ENCODE data around the gene TAF13.
"Not testable (repeated sequence)": the region's sequence is repeated elsewhere in the genome, so short reads cannot be mapped to it uniquely, and the experiment has no call there.

TAF13 gene

DNA sequence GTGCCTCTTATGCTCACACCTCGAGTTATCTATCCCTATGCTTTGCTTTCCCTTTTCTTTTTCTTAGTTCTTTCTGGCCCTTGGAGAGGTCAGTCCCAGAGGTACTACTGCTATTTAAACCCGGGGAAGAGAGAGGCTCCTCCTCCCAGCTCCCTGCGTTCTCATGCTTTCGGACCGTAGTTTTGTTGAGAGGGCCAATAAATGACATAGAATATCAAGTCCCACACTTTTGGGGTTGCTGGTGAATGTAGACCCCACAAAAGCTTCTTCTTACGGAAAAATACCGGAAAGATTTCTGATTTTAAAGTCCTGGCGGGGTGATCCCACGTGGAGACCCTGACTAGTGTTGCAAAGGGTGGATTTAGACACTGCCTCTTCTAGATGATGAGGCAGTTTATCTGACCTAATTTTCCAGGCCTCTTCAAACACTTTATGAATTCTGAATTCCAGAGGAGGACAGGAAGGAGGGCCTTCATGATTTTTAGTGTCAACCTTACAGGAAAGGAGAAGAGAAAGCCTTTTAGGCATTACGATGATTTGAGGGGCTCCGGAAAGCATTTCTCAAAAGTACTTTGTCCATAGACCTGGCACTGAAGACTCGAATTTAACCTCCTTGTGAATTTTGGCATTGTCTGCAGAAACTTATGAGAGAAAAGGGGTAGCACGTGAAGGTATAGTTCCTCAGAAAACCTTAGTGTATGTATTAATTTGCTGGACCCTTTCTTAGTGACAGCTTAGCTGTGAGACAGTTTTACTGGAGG is 15.5 kb upstream of the TAF13 start:
- DNase-seq (ENCODE audit: low spot score): peak; percentile 62

DNA sequence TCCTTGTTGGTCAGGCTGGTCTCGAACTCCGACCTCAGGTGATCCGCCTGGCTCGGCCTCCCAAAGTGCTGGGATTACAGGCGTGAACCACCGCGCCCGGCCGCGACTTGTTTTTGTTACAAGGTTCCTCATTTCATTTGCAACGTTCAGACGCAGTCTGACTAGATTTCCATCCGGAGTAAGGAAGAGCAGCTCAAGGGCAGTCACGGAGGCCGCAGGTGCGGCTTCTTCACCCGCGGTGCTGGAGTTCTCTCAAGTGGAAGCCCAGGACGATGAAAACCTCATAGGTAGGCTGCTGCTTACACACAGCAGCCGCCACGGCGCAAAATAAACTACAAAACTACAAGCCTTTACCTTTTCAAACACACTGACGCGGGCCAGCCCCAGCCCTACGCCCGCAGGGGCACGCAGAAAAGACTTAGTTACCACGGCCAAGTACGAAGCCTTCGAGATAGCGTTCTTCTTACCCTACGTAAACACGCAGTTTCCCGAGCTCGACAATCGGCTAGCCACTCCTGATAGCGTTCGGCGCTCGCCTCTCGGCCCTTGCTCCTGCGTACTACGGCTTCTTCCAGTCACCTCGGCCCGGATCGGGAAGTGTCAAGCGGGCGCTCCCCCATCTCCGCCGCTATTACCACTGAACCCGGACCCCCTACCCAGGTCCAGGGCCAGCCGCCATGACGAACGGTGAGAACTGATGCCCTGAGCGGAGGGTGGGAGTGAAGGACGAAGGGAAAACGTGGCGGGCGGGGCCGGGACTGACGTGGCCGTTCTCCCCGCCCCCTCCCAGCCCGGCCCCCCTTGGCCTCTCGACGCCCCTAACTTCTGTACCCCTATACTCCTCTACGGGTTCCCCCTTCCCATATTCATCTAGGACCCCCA is 14.6 kb upstream of the TAF13 start, which contains the start of gene TMEM167B:
Gene TMEM167B (plus strand): TSS at position 569 of the 882 bp plus-strand sequence. CDS start 109 bp downstream, at position 678.
- DNase-seq (ENCODE audit: low spot score): peak; percentile 90

DNA sequence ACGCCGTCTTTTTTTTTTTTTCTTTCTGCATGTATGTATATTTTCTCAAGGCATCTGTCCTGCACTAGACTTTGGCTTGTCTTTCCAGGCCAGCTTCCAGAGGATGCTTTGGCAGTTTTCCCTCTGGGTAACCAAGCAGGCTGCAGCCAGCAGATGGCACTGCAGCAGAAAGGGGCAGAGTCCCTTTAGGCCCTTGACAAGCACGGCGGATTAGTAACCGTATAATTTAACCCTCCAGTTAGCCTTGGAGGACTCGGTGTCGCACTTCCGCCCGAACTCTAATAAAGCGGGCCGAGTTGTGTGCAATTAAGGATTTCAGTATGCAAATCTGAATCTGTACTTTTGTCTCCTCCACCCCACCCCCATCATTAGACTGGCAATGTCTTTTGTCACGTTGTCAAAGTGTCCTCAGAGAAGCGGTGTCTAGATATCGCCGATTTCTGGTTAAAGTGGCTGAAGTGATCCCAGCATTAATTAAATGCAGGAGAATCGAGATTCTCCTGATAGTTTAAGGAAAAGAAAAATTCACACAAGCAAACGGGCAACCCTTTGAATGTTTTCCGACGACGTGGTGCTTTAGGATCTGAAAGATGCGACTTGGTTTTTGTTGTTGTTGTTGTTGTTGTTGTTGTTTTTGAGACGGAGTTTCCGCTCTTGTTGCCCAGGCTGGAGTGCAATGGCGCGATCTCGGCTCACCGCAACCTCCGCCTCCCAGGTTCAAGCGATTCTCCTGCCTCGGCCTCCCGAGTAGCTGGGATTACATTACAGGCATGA is 13.6 kb upstream of the TAF13 start:
- peak; percentile 45 for DNase-seq (ENCODE audit: low spot score)

DNA sequence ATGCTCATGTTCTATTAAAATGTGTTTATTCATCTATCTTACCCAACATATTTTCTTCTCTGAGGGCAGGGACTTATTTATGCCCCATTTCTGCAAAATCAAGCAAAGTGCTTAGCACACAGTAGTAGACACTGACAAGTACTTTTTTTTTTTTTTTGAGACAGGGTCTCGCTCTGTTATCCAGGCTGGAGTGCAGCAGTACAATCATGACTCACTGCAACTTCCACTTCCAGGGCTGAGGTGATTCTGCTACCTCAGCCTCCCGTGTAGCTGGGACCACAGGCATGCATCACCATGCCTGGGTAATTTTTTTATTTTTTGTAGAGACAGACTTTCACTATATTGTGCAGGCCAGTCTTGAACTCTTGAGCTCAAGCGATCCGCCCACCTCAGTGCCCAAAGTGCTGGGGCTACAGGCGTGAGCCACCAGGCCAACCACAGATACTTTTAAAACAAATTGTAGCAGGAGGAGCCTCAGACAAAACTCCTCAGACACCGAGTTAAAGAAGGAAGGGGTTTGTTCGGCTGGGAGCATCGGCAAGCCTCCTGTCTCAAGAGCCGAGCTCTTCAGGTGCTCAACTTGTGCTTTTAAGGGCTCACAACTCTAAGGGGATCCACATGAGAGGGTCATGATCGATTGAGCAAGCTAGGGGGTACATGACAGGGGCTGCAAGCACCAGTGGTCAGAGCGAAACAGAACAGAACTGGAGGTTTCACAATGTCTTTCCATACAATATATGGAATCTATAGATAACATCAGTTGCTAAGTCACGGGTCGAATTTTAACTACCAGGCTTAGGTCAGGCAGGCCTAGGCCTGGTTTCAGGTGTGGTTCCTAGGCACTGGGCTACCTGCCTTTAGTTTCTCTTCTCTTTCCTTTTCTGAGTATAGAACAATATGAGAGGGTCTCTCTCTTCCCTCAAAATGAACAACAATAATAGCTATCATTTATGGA is 9.0 kb upstream of the TAF13 start:
- no peak for DNase-seq (ENCODE audit: low spot score)

DNA sequence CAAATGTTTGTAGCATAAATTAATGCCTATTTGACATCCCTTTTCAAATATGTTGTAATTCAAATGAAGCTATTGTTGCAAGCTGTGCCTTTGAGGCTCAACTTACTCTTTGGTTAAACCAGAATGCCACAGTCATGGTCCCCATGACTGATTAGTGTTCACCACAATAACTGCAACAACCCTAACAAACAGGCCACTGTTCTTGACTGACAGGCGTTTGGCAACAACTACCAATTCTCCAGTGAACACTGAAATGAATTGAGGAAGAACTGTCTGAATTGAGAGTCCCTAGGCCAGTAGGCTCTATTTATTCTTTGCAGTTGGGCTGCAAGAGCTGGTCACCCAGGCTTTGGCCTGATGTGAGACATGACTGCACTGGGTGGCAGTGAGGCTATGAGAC is 8.1 kb upstream of the TAF13 start:
- DNase-seq (ENCODE audit: low spot score): no peak

DNA sequence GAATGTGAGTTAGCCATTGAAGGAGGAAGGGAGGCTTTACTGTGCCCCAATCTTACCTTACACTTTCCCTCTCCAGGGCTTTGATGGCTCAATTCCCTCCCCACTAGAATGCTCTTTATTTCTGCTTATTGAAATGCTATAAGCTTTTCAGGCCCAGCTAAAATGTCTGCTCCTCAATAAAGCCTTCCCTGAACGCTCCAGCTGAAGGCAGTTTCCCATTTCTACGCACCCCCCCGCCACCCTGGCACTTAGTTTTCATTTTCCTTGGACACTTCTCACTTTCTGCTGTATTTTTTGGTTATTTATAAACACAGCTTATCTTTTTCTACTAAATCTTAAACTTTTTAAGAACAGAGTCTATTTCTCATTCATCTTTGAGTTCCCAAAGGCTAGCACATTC is 7.7 kb upstream of the TAF13 start:
- DNase-seq (ENCODE audit: low spot score): no peak

DNA sequence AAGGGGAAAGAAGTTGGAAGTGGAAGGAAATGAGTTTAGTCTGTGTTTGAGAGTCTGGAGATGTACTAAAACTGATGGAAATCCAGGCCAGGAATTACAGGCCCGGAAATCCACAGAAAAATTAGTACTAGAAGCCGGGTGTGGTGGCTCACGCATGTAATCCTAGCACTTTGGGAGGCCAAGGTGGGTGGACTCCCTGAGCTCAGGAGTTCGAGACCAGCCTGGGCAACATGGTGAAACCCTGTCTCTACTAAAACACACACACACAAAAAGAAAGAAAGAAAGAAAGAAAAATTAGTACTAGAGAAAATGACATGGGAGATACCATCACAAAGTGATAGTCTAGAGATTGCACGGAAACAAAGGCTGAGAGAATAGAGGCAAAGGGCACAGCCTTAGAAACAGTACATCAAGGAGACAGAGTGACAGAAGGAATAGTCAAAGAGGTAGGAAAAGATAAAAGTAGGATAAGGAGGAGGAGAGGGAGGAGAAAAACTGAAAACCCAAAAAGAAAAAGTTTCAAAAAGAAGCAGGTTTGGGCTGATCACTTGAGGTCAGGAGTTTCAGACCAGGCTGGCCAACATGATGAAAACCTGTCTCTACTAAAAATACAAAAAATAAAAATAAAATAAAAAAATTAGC is 4.8 kb upstream of the TAF13 start:
- DNase-seq (ENCODE audit: low spot score): no peak

DNA sequence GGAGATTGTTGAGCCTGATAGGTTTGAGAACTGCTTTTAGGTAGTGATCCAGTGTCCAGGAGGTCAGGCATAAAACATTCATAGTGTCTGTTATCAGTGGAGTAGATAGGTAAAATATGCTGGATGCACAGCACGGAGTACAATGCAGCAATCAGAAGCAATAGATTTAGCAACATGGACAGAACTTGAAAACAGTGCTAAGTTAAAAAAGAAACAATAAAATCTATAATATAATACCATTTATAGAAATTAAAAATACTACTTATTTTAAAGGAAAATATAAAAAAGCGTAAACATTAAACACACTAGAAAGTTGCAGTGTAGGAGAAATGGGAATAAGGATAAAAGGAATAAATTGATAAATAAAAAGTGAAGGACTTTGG is 3.4 kb upstream of the TAF13 start:
- DNase-seq (ENCODE audit: low spot score): no peak

DNA sequence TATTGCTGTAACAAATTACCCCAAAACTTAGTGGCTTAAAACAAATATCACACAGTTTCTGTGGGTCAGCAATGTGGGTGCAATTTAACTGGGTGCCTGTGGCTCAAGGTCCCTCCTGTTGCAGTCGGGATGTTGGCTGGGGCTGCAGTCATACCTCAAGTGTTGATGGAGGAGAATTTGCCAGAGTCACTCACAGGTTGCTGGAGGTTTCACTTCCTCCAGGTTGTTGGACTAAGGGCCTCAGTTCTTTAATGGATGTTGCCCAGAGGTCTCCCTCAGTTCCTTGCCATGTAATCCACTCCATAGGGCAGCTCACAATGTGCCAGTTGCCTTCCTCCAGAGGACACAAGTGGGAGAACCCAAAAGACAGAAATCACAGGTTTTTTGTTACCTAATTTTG is 2.5 kb upstream of the TAF13 start:
- DNase-seq (ENCODE audit: low spot score): no peak

DNA sequence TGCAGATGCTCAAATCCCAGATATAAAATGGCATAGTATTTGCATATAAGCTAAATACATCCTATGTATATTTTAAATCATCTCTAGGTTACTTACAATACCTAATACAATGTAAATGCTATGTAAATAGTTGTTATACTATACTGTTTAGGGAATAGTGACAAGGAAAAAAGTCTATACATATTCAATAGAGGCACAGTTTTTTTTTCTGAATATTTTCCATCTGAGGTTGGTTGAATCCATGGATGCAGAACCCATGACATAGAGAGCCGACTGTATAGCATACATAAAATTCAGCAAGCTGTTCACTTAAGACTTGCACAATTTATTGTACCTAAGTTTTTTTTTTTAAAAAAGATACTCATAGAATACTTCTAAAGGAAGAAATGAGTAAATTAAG is 6.5 kb downstream of the TAF13 start:
- no peak for DNase-seq (ENCODE audit: low spot score)

DNA sequence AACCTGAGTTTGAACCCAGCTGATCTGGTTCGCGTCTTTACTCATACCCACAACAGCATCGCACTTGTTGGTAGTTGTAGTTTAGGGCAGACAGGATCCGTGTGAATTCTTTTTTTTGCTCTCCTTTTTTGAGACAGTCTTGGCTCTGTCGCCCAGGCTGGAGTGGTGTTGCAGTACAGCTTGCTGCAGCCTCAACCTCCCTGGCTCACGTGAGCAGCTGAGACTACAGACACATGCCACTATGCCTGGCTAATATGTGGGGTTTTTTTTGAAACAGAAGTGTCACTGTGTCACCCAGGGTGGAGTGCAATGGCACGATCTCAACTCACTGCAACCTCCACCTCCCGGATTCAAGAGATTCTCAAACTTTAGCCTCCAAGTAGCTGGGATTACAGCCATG is 7.9 kb downstream of the TAF13 start:
- DNase-seq (ENCODE audit: low spot score): no peak

DNA sequence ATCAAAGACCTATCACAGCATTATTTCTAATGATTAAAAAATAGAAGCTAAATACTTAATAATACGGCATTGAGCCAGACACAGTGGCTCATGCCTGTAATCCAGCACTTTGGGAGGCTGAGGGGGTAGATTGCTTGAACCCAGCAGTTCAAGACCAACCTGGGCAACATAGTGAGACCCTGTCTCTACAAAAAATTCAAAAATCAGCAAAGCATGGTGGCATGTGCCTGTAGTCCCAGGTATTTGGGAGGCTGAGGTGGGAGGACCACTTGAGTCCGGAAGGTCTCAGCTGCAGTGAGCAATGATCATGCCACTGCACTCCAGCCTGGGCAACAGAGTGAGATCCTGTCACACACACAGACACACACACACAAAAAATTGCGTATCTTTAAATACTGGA is 10.7 kb downstream of the TAF13 start:
- no peak for DNase-seq (ENCODE audit: low spot score)

DNA sequence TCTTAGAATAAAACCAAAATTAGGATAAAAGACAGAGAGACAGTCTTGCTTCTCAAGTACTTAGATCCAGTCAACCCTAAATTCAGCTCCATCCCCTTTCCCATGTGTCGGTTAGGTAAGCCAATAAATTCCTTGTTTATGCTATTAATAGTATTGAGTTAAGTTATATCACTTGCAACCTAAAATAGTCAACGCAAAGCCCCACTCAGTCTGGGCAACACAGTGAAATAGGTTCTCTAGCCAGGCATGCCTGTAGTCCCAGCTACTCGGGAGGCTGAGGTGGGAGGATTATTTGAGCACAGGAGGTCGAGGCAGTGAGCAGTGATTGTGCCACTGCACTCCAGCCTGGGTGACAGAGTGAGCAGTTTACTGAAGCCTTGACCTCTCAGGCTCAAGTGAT is 14.6 kb downstream of the TAF13 start:
- DNase-seq (ENCODE audit: low spot score): no peak

DNA sequence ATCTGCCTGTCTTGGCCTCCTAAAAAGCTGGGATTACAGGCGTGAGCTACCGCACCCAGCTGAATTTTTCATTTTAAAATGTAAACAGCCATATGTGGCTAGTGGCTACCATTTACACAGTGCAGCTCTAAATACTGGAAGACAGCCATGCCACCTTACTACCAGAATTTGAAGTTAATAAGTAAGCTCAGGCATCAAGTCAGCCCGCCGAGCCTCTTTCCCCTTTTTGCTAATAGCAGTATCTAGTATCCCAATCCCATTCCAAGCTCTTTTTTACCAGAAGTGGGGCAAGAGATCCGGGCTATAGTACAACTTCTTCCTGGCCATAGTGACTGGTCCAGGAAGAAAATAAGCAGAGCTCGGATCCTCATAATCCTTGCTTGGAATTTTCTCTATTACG is 15.1 kb downstream of the TAF13 start:
- no peak for DNase-seq (ENCODE audit: low spot score)

DNA sequence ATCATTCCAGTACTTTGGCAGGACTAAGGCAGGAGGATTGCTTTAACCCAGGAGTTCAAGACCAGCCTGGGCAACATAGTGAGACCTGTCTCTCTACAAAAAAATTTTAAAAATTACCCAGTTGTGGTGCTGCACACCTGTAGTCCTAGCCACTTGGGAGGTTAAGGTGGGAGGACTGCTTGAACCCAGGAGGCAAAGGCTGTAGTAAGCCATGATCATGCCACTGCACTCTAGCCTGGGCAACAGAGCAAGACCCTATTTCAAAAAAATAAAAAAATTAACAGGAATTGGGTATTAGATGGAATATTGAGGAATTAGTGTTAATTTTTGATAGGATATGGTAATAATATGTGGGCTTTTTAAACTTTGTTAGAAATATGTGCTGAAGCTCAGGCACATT is 16.8 kb downstream of the TAF13 start:
- DNase-seq (ENCODE audit: low spot score): no peak

DNA sequence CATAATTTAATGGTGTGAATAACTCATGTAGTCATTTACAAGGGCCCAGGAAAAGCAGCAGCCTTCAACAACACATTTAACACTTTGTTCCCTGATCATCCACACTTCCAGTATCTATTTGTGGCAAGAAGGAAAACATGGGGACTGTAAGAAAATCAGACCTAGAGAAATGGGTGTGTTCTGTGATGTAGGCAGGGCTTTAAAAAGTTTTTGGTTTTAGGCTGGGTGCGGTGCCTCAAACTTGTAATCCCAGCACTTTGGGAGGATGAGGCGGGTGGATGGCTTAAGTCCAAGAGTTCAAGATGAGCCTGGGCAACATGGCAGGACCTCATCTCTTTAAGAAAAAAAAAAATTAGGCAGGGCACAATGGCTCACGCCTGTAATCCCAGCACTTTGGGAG is 19.7 kb downstream of the TAF13 start:
- DNase-seq (ENCODE audit: low spot score): no peak

DNA sequence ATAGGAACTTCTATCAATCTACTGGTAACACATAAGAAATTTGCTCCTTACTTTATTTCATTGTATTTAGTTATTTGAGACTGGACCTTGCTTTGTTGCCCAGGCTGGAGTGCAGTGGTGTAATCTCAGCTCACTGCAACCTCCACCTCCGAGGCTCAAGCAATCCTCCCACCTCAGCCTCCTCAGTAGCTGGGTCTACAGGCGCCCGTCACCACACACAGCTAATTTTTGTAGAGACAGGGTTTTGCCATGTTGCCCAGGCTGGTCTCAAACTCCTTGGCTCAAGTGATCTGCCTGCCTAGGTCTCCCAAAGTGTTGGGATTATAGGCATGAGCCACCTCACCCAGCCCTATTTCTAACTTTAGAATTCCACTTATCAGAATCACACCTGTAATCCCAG is 23.7 kb downstream of the TAF13 start:
- DNase-seq (ENCODE audit: low spot score): not testable (repeated sequence)

DNA sequence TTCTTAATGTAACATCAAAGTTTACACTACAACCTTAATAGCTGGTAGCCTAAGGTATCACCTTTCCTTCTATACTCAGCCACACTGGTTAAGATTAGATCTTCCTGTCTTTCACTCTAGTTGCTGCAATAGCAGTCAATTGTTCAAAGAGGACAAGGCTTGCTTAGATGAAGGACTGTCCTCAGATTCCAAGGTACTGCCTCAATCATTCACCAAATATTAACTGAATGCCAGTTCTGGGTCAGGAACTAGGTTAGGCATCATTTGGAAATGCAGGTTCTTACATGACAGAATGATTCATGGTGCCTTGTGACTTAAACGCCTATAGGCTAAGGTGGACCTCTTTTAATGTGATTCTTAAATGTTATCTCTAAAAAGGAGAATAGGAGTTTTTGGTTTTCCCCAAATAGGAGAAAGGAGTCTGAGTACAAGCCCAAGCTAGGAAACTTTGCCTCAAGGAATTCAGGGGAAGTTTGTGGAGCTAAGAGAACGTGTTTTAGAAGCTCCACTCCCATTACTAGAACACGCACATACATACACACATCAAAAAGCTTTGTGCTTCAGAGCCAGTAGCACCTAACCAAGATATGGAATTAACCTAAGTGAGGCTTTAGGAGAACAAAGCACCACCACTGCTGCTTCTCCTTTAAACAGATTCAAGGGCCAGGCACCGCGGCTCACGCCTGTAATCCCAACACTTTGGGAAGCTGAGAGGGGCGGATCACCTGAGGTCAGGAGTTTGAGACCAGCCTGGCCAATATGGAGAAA is 25.4 kb downstream of the TAF13 start:
- DNase-seq (ENCODE audit: low spot score): no peak

DNA sequence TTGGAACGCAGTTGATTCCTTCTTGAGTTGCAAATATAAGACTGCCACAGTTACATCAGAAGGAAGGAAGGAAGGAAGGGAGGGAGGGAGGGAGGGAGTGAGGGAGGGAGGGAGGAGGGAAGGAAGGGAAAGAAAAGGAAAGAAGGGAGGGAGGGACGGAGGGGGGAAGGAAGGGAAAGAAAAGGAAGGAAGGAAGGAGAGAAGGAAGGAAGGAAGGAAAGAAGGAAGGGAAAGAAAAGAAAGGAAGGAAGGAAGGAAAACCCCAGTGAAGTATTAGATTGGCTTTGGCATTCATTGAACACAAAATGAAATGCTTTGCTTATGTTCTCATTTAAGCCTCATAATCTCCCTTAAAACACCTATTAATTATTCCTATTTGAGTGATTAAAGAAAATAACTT is 27.5 kb downstream of the TAF13 start:
- DNase-seq (ENCODE audit: low spot score): no peak

DNA sequence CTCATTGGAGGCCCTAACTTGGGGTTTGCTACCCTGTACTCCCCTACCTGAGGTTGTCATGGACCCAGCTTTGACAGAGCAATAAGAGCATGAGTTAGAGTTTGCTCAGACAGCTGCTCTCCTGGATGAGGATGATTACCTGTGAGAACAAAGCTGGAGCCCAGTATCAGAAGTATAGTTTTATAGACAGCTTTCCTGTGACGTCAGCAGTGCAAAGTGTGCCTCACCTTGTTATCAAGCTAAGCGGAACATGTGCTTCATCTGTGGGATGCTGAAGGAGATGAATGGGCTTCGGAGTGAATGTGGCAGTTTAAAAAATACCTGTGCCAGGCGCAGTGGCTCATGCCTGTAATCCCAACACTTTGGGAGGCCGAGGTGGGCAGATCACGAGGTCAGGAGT is 28.5 kb downstream of the TAF13 start:
- no peak for DNase-seq (ENCODE audit: low spot score)
